Measurements from ENCODE around the gene FOXN1. TPM values are rescaled to one million over a fixed set of nuclear protein-coding genes. Genes with fewer than 3 reads are reported as not detected.

FOXN1 gene
- total RNA-seq, 1 donor from 2014 or later: not detected

DNA sequence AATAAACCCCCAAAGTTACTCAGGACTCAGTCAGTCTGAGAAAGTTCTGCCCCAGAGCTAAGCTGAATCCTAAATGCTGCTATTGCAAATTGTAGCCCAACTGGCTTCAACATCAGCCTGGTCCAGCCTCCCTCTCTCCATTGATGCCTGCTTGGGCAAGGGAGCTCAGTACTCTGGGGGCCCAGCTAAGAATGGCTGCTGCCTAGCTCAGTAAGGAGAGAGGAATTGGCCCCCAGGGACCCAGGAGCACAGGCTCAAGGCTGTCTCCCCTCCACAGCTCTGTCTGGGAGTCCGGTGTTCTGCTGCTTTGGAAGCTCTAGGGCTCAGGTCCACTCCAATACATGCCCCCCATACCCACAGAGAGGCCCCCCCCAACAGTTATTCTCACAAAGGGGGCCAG is 44.7 kb downstream of the FOXN1 start:
- Histone ChIP-seq H3K4me3 (ENCODE audit: insufficient read depth, low read depth, low read length) (no peak overlapping the region), H3K4me2 (ENCODE audit: low read length) (no peak overlapping the region), H3K27ac (ENCODE audit: low read depth, low read length) (no peak overlapping the region), H3K4me1 (ENCODE audit: insufficient read depth, low read length) (peaks cover 7% of the 10 kb centered on the region), H3K9ac (ENCODE audit: low read length) (no peak overlapping the region), H2AFZ (ENCODE audit: low read depth, low read length) (no peak overlapping the region), H3K27me3 (ENCODE audit: insufficient read depth, low read length) (no peaks in the 10 kb centered on the region), H3K9me3 (ENCODE audit: insufficient read depth, low read depth, low read length) (no peaks in the 10 kb centered on the region), H4K20me1 (ENCODE audit: insufficient read depth, low read length) (peaks cover 48% of the 10 kb centered on the region), H3K36me3 (ENCODE audit: insufficient read depth, low read length) (peaks cover 11% of the 10 kb centered on the region), H3K79me2 (ENCODE audit: insufficient read depth, low read length) (peaks cover 5% of the 10 kb centered on the region)
- Mint-ChIP-seq H3K4me3 (ENCODE audit: unreplicated experiment) (no peak overlapping the region), H3K36me3 (ENCODE audit: low read depth, unreplicated experiment) (peaks cover 23% of the 10 kb centered on the region), H3K27ac (ENCODE audit: unreplicated experiment) (no peak overlapping the region), H3K9me3 (ENCODE audit: unreplicated experiment) (no peaks in the 10 kb centered on the region), H3K27me3 (ENCODE audit: low read depth, unreplicated experiment) (no peaks in the 10 kb centered on the region), H3K4me1 (ENCODE audit: low read depth, unreplicated experiment) (peaks cover 11% of the 10 kb centered on the region)
- DNase-seq (ENCODE audit: low read depth) (no peak), FAIRE-seq (no peak)
- TF ChIP-seq EZH2 (IDR thresholded peaks at IDR 0.05; ENCODE audit: insufficient read depth, low read length): no peak
- TF ChIP-seq, protein P1, sequence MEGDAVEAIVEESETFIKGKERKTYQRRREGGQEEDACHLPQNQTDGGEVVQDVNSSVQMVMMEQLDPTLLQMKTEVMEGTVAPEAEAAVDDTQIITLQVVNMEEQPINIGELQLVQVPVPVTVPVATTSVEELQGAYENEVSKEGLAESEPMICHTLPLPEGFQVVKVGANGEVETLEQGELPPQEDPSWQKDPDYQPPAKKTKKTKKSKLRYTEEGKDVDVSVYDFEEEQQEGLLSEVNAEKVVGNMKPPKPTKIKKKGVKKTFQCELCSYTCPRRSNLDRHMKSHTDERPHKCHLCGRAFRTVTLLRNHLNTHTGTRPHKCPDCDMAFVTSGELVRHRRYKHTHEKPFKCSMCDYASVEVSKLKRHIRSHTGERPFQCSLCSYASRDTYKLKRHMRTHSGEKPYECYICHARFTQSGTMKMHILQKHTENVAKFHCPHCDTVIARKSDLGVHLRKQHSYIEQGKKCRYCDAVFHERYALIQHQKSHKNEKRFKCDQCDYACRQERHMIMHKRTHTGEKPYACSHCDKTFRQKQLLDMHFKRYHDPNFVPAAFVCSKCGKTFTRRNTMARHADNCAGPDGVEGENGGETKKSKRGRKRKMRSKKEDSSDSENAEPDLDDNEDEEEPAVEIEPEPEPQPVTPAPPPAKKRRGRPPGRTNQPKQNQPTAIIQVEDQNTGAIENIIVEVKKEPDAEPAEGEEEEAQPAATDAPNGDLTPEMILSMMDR (IDR thresholded peaks at IDR 0.05; ENCODE audit: insufficient read depth, low read depth, low read length): no peak

GRCh38 chr17:28551421-28552175 is 45.5 kb downstream of the FOXN1 start:
- FAIRE-seq: no peak
- Histone ChIP-seq H3K36me3 (ENCODE audit: insufficient read depth, low read length) (peaks cover 12% of the 10 kb centered on the region), H4K20me1 (ENCODE audit: insufficient read depth, low read length) (peaks cover 48% of the 10 kb centered on the region), H3K4me2 (ENCODE audit: low read length) (peak overlapping the region; percentile 96), H3K4me3 (ENCODE audit: insufficient read depth, low read depth, low read length) (peak overlapping the region; percentile 70), H3K27ac (ENCODE audit: low read depth, low read length) (no peak overlapping the region), H3K27me3 (ENCODE audit: insufficient read depth, low read length) (no peaks in the 10 kb centered on the region), H3K4me1 (ENCODE audit: insufficient read depth, low read length) (peaks cover 7% of the 10 kb centered on the region), H3K9ac (ENCODE audit: low read length) (peak overlapping the region; percentile 74), H2AFZ (ENCODE audit: low read depth, low read length) (peak overlapping the region; percentile 62), H3K79me2 (ENCODE audit: insufficient read depth, low read length) (peaks cover 5% of the 10 kb centered on the region), H3K9me3 (ENCODE audit: insufficient read depth, low read depth, low read length) (no peaks in the 10 kb centered on the region)
- TF ChIP-seq EZH2 (IDR thresholded peaks at IDR 0.05; ENCODE audit: insufficient read depth, low read length): no peak
- TF ChIP-seq, protein P1 (IDR thresholded peaks at IDR 0.05; ENCODE audit: insufficient read depth, low read depth, low read length): no peak
- peaks cover 11% of the 10 kb centered on the region for H3K4me1 Mint-ChIP-seq (ENCODE audit: low read depth, unreplicated experiment)
- H3K27me3 Mint-ChIP-seq (ENCODE audit: low read depth, unreplicated experiment): no peaks in the 10 kb centered on the region
- H3K36me3 Mint-ChIP-seq (ENCODE audit: low read depth, unreplicated experiment): peaks cover 29% of the 10 kb centered on the region
- peak overlapping the region; percentile 15 for H3K27ac Mint-ChIP-seq (ENCODE audit: unreplicated experiment)
- DNase-seq (ENCODE audit: low read depth): no peak
- no peaks in the 10 kb centered on the region for H3K9me3 Mint-ChIP-seq (ENCODE audit: unreplicated experiment)
- peak overlapping the region; percentile 91 for H3K4me3 Mint-ChIP-seq (ENCODE audit: unreplicated experiment)

Measured in astrocyte (in vitro differentiated cells and primary cell).